Neural cell (in vitro differentiated cells): ENCODE data around the gene PSMB3.

Experiments
- EP300 ChIP-seq: fragments of 450-650 bp; conservative IDR thresholded peaks from 2 replicates; pipeline ENCODE4 v1.6.1; 2014; ENCODE audit warnings: antibody characterized with exemption, mild to moderate bottlenecking, moderate library complexity; ENCODE audit not compliant: poor library complexity, severe bottlenecking
- EZH2 ChIP-seq: fragments of 200-600, 300-800 bp; shearing (Covaris generic), sonication (generic); IDR thresholded peaks from 2 replicates; pipeline ENCODE4 v1.6.1; 2014; ENCODE audit warnings: antibody characterized with exemption, low read length, borderline replicate concordance, mild to moderate bottlenecking; ENCODE audit not compliant: insufficient read depth, poor library complexity, severe bottlenecking
- MXI1 ChIP-seq: fragments of 450-650 bp; conservative IDR thresholded peaks from 2 replicates; pipeline ENCODE4 v1.6.1; 2014; ENCODE audit warnings: antibody characterized with exemption, mild to moderate bottlenecking; ENCODE audit not compliant: poor library complexity, severe bottlenecking
- POLR2AphosphoS5 ChIP-seq: IDR thresholded peaks from 2 replicates; pipeline ENCODE4 v1.6.1; 2012
- RAD21 ChIP-seq: fragments of 450-650 bp; conservative IDR thresholded peaks from 2 replicates; pipeline ENCODE4 v1.6.1; 2014; ENCODE audit warnings: antibody characterized with exemption, mild to moderate bottlenecking, moderate library complexity
- REST ChIP-seq: IDR thresholded peaks from 2 replicates; pipeline ENCODE4 v1.6.1; 2012; ENCODE audit warnings: borderline replicate concordance
- SMC3 ChIP-seq: fragments of 450-650 bp; conservative IDR thresholded peaks from 2 replicates; pipeline ENCODE4 v1.6.1; 2014; ENCODE audit warnings: antibody characterized with exemption, mild to moderate bottlenecking, moderate library complexity; ENCODE audit not compliant: poor library complexity
- TAF1 ChIP-seq: IDR thresholded peaks from 2 replicates; pipeline ENCODE4 v1.6.1; 2012; ENCODE audit warnings: low read depth
- TF ChIP-seq, protein P1 (sequence below): fragments of 450-650 bp; IDR thresholded peaks from 2 replicates; pipeline ENCODE4 v1.5.1; 2014; ENCODE audit warnings: antibody characterized with exemption, mild to moderate bottlenecking, moderate library complexity; ENCODE audit not compliant: poor library complexity, severe bottlenecking

DNA sequence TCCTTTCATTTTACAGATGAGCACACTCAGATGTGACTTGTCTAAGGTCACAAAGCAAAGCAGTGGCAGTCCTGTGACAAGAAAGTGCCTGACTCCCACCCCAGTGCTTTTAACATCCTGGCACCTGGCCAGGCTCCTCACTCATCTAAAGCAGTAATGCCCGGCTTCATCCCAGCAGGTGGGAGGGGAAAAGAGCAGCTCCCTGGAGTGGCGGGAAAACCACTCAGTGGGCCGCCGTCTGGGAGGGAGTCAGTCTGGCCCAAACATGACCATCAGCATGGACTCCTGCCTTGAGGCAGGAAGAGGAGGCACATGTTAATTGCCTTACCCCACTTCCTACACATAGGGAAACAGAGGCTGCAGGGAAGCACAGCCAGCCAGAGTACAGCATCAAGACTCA lies 7.0 kb upstream of the PSMB3 start:
- TF ChIP-seq POLR2AphosphoS5 (no peak), EP300 (no peak), EZH2 (no peak), SMC3 (no peak), TAF1 (no peak), MXI1 (no peak), REST (no peak), RAD21 (no peak)
- TF ChIP-seq, protein P1, sequence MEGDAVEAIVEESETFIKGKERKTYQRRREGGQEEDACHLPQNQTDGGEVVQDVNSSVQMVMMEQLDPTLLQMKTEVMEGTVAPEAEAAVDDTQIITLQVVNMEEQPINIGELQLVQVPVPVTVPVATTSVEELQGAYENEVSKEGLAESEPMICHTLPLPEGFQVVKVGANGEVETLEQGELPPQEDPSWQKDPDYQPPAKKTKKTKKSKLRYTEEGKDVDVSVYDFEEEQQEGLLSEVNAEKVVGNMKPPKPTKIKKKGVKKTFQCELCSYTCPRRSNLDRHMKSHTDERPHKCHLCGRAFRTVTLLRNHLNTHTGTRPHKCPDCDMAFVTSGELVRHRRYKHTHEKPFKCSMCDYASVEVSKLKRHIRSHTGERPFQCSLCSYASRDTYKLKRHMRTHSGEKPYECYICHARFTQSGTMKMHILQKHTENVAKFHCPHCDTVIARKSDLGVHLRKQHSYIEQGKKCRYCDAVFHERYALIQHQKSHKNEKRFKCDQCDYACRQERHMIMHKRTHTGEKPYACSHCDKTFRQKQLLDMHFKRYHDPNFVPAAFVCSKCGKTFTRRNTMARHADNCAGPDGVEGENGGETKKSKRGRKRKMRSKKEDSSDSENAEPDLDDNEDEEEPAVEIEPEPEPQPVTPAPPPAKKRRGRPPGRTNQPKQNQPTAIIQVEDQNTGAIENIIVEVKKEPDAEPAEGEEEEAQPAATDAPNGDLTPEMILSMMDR, result no peak
